Measurements from ENCODE around the gene UXS1.

Gene UXS1

DNA sequence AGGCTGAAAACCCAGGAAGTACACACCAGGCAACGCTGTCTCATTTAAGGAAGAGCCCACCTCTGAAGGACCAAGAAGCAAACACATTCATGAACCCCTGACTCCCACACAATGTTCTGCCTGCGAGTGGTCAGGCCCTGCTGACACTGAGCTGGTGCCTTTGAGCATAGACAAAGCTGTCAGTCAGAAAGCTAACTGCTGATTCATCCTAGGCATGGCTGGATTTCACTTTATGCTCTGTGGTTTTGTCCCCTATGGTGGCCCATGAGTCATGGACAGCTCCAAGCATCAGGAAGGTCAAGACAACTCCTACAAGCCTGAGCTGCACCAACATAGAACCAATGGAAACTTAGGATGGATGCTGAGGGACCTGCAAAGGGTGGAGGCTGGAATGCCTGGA lies 78.9 kb downstream of the UXS1 start:
- no peak overlapping the region for H3K4me3 ChIP-seq (ENCODE audit: low read length)
- DNase-seq (ENCODE audit: low read depth): peak; percentile 59
- TF ChIP-seq, protein P1, sequence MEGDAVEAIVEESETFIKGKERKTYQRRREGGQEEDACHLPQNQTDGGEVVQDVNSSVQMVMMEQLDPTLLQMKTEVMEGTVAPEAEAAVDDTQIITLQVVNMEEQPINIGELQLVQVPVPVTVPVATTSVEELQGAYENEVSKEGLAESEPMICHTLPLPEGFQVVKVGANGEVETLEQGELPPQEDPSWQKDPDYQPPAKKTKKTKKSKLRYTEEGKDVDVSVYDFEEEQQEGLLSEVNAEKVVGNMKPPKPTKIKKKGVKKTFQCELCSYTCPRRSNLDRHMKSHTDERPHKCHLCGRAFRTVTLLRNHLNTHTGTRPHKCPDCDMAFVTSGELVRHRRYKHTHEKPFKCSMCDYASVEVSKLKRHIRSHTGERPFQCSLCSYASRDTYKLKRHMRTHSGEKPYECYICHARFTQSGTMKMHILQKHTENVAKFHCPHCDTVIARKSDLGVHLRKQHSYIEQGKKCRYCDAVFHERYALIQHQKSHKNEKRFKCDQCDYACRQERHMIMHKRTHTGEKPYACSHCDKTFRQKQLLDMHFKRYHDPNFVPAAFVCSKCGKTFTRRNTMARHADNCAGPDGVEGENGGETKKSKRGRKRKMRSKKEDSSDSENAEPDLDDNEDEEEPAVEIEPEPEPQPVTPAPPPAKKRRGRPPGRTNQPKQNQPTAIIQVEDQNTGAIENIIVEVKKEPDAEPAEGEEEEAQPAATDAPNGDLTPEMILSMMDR (conservative IDR thresholded peaks at IDR 0.05; ENCODE audit: low read length): no peak

DNA sequence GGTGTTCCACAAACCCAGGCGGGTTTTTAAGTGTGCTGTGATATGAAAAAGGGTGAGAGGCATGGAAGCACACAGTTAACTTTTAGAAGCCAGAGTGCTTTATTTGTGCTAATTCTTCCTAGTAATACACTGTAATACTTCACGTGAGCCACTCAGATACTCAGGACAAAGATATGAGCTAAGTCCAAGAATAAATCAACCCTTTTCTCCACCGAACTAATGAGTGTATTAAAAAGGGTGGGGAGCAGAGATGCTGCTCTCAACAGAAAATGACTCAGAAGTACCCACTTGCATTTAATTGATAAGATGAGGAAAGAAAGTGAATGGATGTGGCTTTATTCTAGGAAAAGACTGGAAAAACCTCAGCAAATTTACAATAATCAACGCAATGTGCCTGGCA lies 79.9 kb downstream of the UXS1 start:
- no peak for DNase-seq (ENCODE audit: low read depth)
- TF ChIP-seq, protein P1 (conservative IDR thresholded peaks at IDR 0.05; ENCODE audit: low read length): no peak
- no peak overlapping the region for H3K4me3 ChIP-seq (ENCODE audit: low read length)

DNA sequence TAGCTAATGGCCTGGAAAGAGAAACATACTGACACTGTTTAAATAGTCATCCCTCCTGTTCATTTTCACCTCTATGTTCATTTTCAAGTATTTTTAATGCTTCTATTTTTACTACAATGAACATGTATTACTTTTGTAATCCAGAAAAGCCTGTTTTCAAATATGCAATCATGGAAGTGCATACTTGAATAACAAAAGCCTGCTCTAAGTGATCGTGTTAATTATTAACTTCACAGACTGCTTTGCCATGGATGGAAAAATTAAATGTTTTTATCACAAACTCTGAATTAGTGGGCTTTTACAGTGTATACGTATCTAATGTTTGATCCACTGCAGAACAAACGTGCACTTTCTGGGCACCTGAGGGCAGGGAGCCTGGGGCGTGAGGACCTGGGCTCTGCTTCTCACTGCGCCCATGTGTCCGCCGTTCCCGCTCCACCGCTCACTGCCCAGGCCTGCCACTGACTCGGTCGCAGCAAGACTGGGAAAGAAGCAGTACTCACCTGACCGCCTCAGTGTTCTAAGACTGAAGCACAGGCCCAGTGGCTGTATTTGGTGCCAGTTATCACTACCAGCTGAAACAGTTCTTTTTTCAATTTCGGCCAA lies 80.6 kb downstream of the UXS1 start:
- no peak overlapping the region for H3K4me3 ChIP-seq (ENCODE audit: low read length)
- TF ChIP-seq, protein P1 (conservative IDR thresholded peaks at IDR 0.05; ENCODE audit: low read length): no peak
- DNase-seq (ENCODE audit: low read depth): no peak

DNA sequence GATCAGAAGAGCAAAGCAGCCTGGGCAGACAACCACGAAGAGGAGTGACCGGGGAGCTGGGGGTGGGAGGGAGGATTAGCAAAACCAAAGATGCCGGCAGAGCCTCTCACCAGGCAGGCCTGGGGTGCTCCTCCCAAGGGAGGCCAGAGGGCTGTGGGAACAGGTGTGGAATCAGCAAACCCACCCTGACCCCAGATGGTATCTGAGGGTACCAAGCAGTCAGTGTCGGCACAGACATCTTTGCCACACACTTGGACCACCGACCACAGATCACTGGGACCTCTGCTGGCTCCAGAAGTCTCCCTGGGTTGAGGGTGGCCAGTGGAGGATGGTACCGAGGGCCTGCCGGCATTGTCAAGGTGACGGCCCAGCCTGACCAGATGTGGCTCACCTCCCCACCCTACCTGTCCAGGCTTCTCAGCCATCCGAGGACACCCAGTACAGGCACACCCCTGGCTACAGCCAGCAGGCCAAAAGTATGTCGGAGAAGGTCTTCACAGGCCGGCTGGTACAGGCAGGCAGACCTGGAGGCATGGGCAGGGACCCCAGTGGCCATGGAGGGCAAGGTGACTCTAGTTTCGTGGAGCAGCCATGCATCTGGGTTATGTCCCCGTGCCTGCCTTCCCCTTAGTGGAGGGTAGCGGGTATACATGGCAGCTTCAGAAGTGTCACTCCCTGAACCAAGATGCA lies 82.1 kb downstream of the UXS1 start:
- no peak for DNase-seq (ENCODE audit: low read depth)
- TF ChIP-seq, protein P1 (conservative IDR thresholded peaks at IDR 0.05; ENCODE audit: low read length): no peak
- H3K4me3 ChIP-seq (ENCODE audit: low read length): no peak overlapping the region

DNA sequence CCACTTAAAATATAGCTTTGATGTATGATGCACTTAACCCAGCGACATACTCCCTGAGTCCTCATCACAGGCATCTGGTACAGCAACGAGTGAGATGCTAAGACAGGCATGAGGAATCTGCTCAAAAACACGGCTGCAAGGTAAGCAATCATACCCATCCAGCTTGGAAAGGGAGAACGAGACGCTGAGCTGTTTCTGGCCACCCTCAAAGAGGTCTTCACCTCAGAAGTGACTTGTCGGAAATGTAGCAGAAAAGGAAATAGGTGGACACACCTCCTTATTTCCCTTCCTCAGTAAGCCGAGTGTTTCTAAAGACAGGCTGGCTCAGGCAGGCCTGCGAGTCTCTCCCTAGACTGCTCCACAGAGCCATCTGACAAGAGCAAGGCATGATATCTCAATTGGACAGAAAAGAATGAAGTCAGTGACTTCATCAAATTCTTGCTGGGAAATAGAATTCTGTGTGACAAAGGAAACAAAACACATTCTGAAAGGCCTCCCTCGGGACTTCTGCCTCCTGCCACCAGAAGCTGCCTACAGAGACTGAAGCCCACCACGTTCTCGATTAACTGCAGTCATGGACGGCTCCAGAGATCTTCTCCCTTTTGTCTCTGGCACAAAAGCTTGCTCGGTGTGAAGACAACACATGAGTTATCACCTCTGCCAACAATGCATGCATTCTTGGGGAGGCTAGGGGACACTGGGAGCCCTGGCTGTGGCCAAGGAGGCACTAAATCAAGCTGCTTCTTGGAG lies 84.3 kb downstream of the UXS1 start:
- TF ChIP-seq, protein P1 (conservative IDR thresholded peaks at IDR 0.05; ENCODE audit: low read length): no peak
- H3K4me3 ChIP-seq (ENCODE audit: low read length): no peak overlapping the region
- no peak for DNase-seq (ENCODE audit: low read depth)

DNA sequence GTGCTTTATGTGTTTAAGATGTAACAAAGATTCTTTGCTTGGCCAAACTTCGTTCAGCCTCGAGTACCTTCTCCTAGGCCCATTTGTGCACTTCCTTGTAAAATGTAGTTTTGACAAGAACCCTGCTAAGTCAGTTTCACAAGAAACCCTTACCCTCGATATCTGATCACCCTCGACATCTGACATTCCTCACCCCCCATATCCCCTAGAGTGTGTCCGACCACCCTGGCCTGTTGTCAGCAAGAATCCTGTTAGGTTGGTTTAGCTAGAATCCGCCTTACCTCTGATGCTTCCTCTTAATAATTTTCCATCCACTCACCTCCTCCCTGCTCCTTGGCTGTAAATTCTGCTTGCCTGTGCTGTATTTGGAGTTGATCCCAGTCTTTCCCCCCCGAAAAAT lies 85.3 kb downstream of the UXS1 start:
- H3K4me3 ChIP-seq (ENCODE audit: low read length): no peak overlapping the region
- TF ChIP-seq, protein P1 (conservative IDR thresholded peaks at IDR 0.05; ENCODE audit: low read length): no peak
- no peak for DNase-seq (ENCODE audit: low read depth)
